KBM-7 (cell line): ENCODE measurements around the gene FES.
"Not testable (repeated sequence)": the region's sequence is repeated elsewhere in the genome, so short reads cannot be mapped to it uniquely, and the experiment has no call there.

Source experiments
- DNase-seq: peaks from one replicate; pipeline ENCODE4 v3.0.0-alpha.2; 2015
- in situ Hi-C: fragments of 300-500 bp; cut with MboI; formaldehyde crosslinking; loops from 2 replicates; pipeline ENCODE4 v1.14.3; 2020; ENCODE audit warnings: low sequenced_read_pairs, low pct_unique_long_range_greater_than_20kb, mixed read lengths

The FES gene

DNA sequence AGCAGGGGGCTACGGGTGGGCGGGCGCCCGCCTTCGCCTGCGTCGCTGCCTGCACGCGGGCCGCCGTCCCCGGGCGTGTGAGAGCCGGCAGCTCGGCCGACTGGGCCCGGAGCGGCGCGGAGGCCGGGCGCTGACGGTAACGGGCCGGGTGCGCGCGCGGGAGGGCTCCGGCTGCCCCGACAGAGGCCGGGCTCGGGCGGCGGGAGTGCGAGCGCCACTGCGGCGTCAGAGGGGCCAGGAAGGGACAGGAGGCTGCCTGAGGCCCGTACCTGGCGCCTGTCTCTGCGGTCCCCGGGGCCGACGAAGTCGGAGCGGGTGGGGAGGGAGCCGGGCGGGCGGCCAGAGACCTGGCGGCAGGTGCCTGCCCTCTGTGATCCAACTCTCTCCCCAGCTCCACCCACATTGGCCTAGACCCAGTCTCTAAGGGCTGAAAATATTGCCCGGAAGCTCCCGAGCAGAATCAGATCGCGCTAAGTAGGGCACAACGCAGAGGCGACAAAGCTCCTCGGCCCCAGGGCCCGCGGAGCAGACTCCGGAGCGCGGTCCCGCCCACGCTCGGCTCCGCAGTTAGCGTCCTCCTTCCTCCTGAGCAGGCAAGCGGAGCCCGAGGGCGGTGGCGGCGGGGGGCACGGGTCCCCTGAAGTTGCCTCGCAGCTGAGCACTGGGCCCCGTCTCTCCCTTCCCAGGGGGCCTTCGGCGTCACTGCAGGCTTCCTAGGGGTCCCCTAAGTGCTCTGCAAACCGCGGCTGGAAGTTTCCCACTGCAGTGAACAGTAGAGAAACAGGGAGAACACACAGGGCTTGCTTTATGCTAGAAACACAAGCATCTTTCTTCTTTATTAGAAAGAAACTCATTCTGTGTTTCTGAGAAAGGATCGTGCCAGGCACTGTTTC lies 18.8 kb downstream of the FES start, which contains the start of gene MAN2A2:
Gene MAN2A2, plus strand, starts transcription at position 463 of the 893 bp plus-strand sequence. CDS start 906 bp downstream, outside the sequence.
- DNase-seq, result peak; percentile 76
- in situ Hi-C loops, result no loop called here

GRCh38 chr15:90903733-90904536 lies 19.6 kb downstream of the FES start:
- in situ Hi-C loops, result no loop called here
- no peak for DNase-seq

GRCh38 chr15:90904746-90905145 lies 20.4 kb downstream of the FES start:
- no peak for DNase-seq
- in situ Hi-C loops, result no loop called here

DNA sequence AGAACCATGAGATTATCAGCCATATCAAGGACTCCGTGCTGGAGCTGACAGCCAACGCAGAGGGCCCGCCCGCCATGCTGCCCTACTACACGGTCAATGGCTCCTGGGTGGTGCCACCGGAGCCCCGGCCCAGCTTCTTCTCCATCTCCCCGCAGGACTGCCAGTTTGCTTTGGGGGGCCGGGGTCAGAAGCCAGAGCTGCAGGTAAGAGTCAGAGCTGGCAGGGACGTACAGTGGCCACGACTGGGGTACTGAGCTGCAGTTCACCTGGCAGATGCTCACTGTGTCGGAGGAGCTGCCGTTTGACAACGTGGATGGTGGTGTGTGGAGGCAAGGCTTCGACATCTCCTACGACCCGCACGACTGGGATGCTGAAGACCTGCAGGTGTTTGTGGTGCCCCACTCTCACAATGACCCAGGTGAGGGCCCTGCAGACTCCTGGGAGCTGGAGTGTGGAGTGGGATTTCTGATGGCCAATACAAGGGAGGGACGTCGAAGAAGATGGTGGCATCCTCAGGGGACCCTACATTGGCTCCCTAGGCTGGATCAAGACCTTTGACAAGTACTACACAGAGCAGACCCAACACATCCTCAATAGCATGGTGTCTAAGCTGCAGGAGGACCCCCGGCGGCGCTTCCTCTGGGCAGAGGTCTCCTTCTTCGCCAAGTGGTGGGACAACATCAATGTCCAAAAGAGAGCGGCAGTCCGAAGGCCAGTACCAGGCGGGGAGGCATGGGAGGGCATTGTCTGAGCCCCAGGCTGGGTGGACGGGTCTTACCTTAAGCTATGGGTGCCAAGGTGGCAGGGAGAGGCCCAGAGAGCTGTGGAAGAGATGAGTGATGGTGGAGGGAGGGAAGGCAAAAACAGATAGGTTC lies 21.2 kb downstream of the FES start:
- in situ Hi-C loops, result no loop called here
- no peak for DNase-seq

- DNase-seq, result no peak
- in situ Hi-C loops, result no loop called here
Observed at GRCh38 chr15:90906181-90906849, 22.0 kb downstream of the FES start.

GRCh38 chr15:90907051-90907660 lies 22.9 kb downstream of the FES start:
- DNase-seq, result no peak
- in situ Hi-C loops, result no loop called here

DNA sequence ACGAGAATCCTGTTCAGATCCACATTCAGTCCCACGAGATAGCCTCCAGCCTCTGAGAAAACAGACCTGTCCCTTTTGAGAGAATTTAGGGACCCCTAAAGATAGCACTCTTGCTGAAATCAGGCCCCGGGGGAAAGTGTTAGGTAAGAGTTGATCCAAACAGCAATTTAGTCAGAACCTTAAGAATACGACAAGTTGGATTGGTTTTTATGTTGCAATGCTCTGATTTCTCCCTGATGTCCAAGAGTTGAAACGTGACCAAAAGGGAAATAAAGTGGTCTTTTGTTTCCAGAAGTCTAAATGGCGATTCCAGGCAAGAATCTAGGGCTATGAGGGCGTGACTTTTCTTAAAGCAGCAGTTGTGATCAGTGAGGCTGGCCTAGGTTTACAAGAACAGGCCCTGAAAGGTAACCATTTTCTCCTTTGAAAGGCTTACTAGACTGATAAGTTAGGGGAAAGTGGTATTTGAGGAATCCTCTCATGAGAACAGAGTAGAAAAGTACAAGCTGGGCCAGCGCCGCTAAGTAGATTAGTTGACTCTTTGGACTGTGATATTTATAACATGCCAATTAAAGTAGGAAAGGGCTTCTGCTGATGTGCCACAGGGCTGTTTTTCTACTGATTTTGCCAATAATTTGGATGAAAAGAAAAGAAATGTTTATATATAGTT lies 23.7 kb downstream of the FES start:
- DNase-seq, result no peak
- in situ Hi-C loops, result no loop called here

DNA sequence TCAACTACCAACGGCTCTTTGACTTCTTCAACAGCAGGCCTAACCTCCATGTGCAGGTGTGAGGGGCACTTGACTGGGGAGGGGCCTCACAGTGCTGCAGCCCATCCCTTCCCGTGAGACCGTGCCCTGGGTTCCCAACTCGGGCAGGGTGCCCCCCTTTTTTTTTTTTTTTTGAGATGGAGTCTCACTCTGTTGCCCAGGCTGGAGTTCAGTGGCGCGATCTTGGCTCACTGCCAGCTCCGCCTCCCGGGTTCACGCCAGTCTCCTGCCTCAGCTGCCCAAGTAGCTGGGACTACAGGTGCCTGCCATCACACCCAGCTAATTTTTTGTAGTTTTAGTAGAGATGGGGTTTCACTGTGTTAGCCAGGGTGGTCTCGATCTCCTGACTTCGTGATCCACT lies 25.1 kb downstream of the FES start:
- in situ Hi-C loops, DNase-seq: not testable (repeated sequence)

- in situ Hi-C loops, result no loop called here
- no peak for DNase-seq
Observed at GRCh38 chr15:90909976-90910375, 25.7 kb downstream of the FES start.

GRCh38 chr15:90910441-90911301 lies 26.4 kb downstream of the FES start:
- no peak for DNase-seq
- in situ Hi-C loops, result no loop called here

DNA sequence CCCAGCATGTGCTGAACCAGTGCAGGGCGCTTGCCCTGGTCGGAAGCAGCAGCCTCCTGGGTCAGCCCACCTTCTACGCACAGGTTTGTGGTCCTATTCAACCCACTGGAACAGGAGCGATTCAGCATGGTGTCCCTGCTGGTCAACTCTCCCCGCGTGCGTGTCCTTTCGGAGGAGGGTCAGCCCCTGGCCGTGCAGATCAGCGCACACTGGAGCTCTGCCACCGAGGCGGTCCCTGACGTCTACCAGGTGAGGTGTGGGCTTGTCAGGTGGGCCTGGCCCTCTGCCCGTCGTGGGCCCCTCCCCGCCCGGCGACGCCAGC lies 27.0 kb downstream of the FES start:
- in situ Hi-C loops, result no loop called here

GRCh38 chr15:90911906-90912769 lies 27.8 kb downstream of the FES start:
- in situ Hi-C loops, result no loop called here
- no peak for DNase-seq

More for the DNA sequence above, 27.0 kb downstream of the FES start:
- no peak for DNase-seq

- in situ Hi-C loops, result no loop called here
- no peak for DNase-seq
Observed at GRCh38 chr15:90912770-90913075, 28.4 kb downstream of the FES start.

DNA sequence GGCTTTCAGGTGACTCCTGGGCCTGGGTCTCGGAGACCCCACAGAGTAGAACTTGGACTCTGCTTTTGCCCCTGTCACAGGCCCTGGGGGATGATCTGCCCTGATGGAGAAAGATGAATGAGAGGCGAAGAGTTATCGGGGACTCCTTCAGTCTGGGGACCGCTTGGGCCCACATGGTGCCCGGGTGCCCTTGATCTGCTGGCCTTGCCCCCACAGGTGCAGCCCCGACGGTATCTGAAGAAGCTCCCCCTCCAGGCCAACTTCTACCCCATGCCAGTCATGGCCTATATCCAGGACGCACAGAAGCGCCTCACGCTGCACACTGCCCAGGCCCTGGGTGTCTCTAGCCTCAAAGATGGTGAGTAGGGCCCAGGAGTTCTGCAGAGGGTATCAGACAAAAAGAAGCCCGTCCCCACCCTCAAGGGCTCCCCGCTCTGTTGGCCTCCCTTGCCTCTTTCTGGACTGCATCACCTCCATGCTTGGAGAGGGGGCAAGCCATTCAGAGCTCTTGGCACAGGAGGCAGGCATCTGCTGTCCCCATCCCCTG lies 29.2 kb downstream of the FES start:
- in situ Hi-C loops, result no loop called here

GRCh38 chr15:90914305-90915080 lies 30.2 kb downstream of the FES start:
- in situ Hi-C loops, result no loop called here
- DNase-seq, result no peak

More for the DNA sequence above, 29.2 kb downstream of the FES start:
- DNase-seq, result no peak
